Measurements from ENCODE around the gene ELL.

Gene ELL

GRCh38 chr19:18457483-18458331 is 64.2 kb downstream of the ELL start:
- Histone ChIP-seq H3K9me3 (ENCODE audit: control insufficient read depth in 1 of 2, low read length in 2 of 2) (no peaks in the 10 kb centered on the region), H3K4me1 (ENCODE audit: control insufficient read depth in 1 of 2, insufficient read depth in 2 of 2, low read length in 2 of 2) (peaks cover 12 to 21% of the 10 kb centered on the region in 2 donors), H3K27ac (ENCODE audit: low read depth, low read length) (no peak overlapping the region), H3K4me3 (ENCODE audit: low read depth in 1 of 2, low read length in 2 of 2) (no peak overlapping the region), H3K9ac (ENCODE audit: low read depth in 1 of 2, low read length in 2 of 2) (no peak overlapping the region), H3K27me3 (ENCODE audit: control insufficient read depth in 1 of 2, insufficient read depth in 2 of 2, low read length in 2 of 2) (no peaks in the 10 kb centered on the region), H3K36me3 (ENCODE audit: control insufficient read depth in 1 of 2, insufficient read depth in 2 of 2, low read length in 2 of 2) (peaks cover 26 to 52% of the 10 kb centered on the region in 2 donors)

- Histone ChIP-seq H3K9ac (ENCODE audit: low read depth in 1 of 2, low read length in 2 of 2) (no peak overlapping the region), H3K27me3 (ENCODE audit: control insufficient read depth in 1 of 2, insufficient read depth in 2 of 2, low read length in 2 of 2) (no peaks in the 10 kb centered on the region), H3K36me3 (ENCODE audit: control insufficient read depth in 1 of 2, insufficient read depth in 2 of 2, low read length in 2 of 2) (peaks cover 26 to 48% of the 10 kb centered on the region in 2 donors), H3K4me1 (ENCODE audit: control insufficient read depth in 1 of 2, insufficient read depth in 2 of 2, low read length in 2 of 2) (peaks cover 12 to 19% of the 10 kb centered on the region in 2 donors), H3K27ac (ENCODE audit: low read depth, low read length) (no peak overlapping the region), H3K4me3 (ENCODE audit: low read depth in 1 of 2, low read length in 2 of 2) (no peak overlapping the region), H3K9me3 (ENCODE audit: control insufficient read depth in 1 of 2, low read length in 2 of 2) (no peaks in the 10 kb centered on the region)
Observed at GRCh38 chr19:18456974-18457373, 64.9 kb downstream of the ELL start.

- Histone ChIP-seq H3K36me3 (ENCODE audit: control insufficient read depth in 1 of 2, insufficient read depth in 2 of 2, low read length in 2 of 2) (peaks cover 21 to 43% of the 10 kb centered on the region in 2 donors), H3K9me3 (ENCODE audit: control insufficient read depth in 1 of 2, low read length in 2 of 2) (no peaks in the 10 kb centered on the region), H3K4me3 (ENCODE audit: low read depth in 1 of 2, low read length in 2 of 2) (no peak overlapping the region), H3K27me3 (ENCODE audit: control insufficient read depth in 1 of 2, insufficient read depth in 2 of 2, low read length in 2 of 2) (no peaks in the 10 kb centered on the region), H3K9ac (ENCODE audit: low read depth in 1 of 2, low read length in 2 of 2) (no peak overlapping the region), H3K4me1 (ENCODE audit: control insufficient read depth in 1 of 2, insufficient read depth in 2 of 2, low read length in 2 of 2) (peaks cover 12 to 21% of the 10 kb centered on the region in 2 donors), H3K27ac (ENCODE audit: low read depth, low read length) (no peak overlapping the region)
Observed at GRCh38 chr19:18456279-18456678, 65.6 kb downstream of the ELL start.

- Histone ChIP-seq H3K9ac (ENCODE audit: low read depth in 1 of 2, low read length in 2 of 2) (no peak overlapping the region), H3K36me3 (ENCODE audit: control insufficient read depth in 1 of 2, insufficient read depth in 2 of 2, low read length in 2 of 2) (peaks cover 21 to 49% of the 10 kb centered on the region in 2 donors), H3K4me1 (ENCODE audit: control insufficient read depth in 1 of 2, insufficient read depth in 2 of 2, low read length in 2 of 2) (peaks cover 0 to 4% of the 10 kb centered on the region in 2 donors), H3K9me3 (ENCODE audit: control insufficient read depth in 1 of 2, low read length in 2 of 2) (no peaks in the 10 kb centered on the region), H3K4me3 (ENCODE audit: low read depth in 1 of 2, low read length in 2 of 2) (no peak overlapping the region), H3K27ac (ENCODE audit: low read depth, low read length) (no peak overlapping the region), H3K27me3 (ENCODE audit: control insufficient read depth in 1 of 2, insufficient read depth in 2 of 2, low read length in 2 of 2) (no peaks in the 10 kb centered on the region)
Observed at GRCh38 chr19:18453269-18454024, 68.4 kb downstream of the ELL start.

- H3K27ac ChIP-seq (ENCODE audit: low read depth, low read length), result no peak overlapping the region
Observed at GRCh38 chr19:18452386-18452785, 69.5 kb downstream of the ELL start.

GRCh38 chr19:18450931-18451836 is 70.7 kb downstream of the ELL start:
- no peak overlapping the region for H3K9ac ChIP-seq (ENCODE audit: low read depth in 1 of 2, low read length in 2 of 2)
- H3K27ac ChIP-seq (ENCODE audit: low read depth, low read length), result no peak overlapping the region
- peaks cover 15 to 47% of the 10 kb centered on the region in 2 donors for H3K36me3 ChIP-seq (ENCODE audit: control insufficient read depth in 1 of 2, insufficient read depth in 2 of 2, low read length in 2 of 2)
- no peaks in the 10 kb centered on the region for H3K9me3 ChIP-seq (ENCODE audit: control insufficient read depth in 1 of 2, low read length in 2 of 2)
- no peak overlapping the region for H3K4me3 ChIP-seq (ENCODE audit: low read depth in 1 of 2, low read length in 2 of 2)
- no peaks in the 10 kb centered on the region for H3K27me3 ChIP-seq (ENCODE audit: control insufficient read depth in 1 of 2, insufficient read depth in 2 of 2, low read length in 2 of 2)
- peaks cover 0 to 4% of the 10 kb centered on the region in 2 donors for H3K4me1 ChIP-seq (ENCODE audit: control insufficient read depth in 1 of 2, insufficient read depth in 2 of 2, low read length in 2 of 2)

More at GRCh38 chr19:18452386-18452785, 69.5 kb downstream of the ELL start:
- peaks cover 16 to 47% of the 10 kb centered on the region in 2 donors for H3K36me3 ChIP-seq (ENCODE audit: control insufficient read depth in 1 of 2, insufficient read depth in 2 of 2, low read length in 2 of 2)
- no peaks in the 10 kb centered on the region for H3K9me3 ChIP-seq (ENCODE audit: control insufficient read depth in 1 of 2, low read length in 2 of 2)
- H3K4me1 ChIP-seq (ENCODE audit: control insufficient read depth in 1 of 2, insufficient read depth in 2 of 2, low read length in 2 of 2), result peaks cover 0 to 4% of the 10 kb centered on the region in 2 donors
- no peak overlapping the region for H3K9ac ChIP-seq (ENCODE audit: low read depth in 1 of 2, low read length in 2 of 2)
- H3K4me3 ChIP-seq (ENCODE audit: low read depth in 1 of 2, low read length in 2 of 2), result no peak overlapping the region
- H3K27me3 ChIP-seq (ENCODE audit: control insufficient read depth in 1 of 2, insufficient read depth in 2 of 2, low read length in 2 of 2), result no peaks in the 10 kb centered on the region

- H3K9me3 ChIP-seq (ENCODE audit: control insufficient read depth in 1 of 2, low read length in 2 of 2), result no peaks in the 10 kb centered on the region
- H3K27me3 ChIP-seq (ENCODE audit: control insufficient read depth in 1 of 2, insufficient read depth in 2 of 2, low read length in 2 of 2), result no peaks in the 10 kb centered on the region
- peaks cover 15 to 53% of the 10 kb centered on the region in 2 donors for H3K36me3 ChIP-seq (ENCODE audit: control insufficient read depth in 1 of 2, insufficient read depth in 2 of 2, low read length in 2 of 2)
- H3K27ac ChIP-seq (ENCODE audit: low read depth, low read length), result no peak overlapping the region
- H3K9ac ChIP-seq (ENCODE audit: low read depth in 1 of 2, low read length in 2 of 2), result no peak overlapping the region
- H3K4me1 ChIP-seq (ENCODE audit: control insufficient read depth in 1 of 2, insufficient read depth in 2 of 2, low read length in 2 of 2), result peaks cover 0 to 4% of the 10 kb centered on the region in 2 donors
- no peak overlapping the region for H3K4me3 ChIP-seq (ENCODE audit: low read depth in 1 of 2, low read length in 2 of 2)
Observed at GRCh38 chr19:18450021-18450930, 71.6 kb downstream of the ELL start.

GRCh38 chr19:18449552-18449951 is 72.3 kb downstream of the ELL start:
- Histone ChIP-seq H3K36me3 (ENCODE audit: control insufficient read depth in 1 of 2, insufficient read depth in 2 of 2, low read length in 2 of 2) (peaks cover 18 to 57% of the 10 kb centered on the region in 2 donors), H3K27me3 (ENCODE audit: control insufficient read depth in 1 of 2, insufficient read depth in 2 of 2, low read length in 2 of 2) (no peaks in the 10 kb centered on the region), H3K9me3 (ENCODE audit: control insufficient read depth in 1 of 2, low read length in 2 of 2) (no peaks in the 10 kb centered on the region), H3K4me1 (ENCODE audit: control insufficient read depth in 1 of 2, insufficient read depth in 2 of 2, low read length in 2 of 2) (peaks cover 0 to 4% of the 10 kb centered on the region in 2 donors), H3K9ac (ENCODE audit: low read depth in 1 of 2, low read length in 2 of 2) (no peak overlapping the region), H3K27ac (ENCODE audit: low read depth, low read length) (no peak overlapping the region), H3K4me3 (ENCODE audit: low read depth in 1 of 2, low read length in 2 of 2) (no peak overlapping the region)

- Histone ChIP-seq H3K4me3 (ENCODE audit: low read depth in 1 of 2, low read length in 2 of 2) (no peak overlapping the region), H3K9me3 (ENCODE audit: control insufficient read depth in 1 of 2, low read length in 2 of 2) (no peaks in the 10 kb centered on the region), H3K27me3 (ENCODE audit: control insufficient read depth in 1 of 2, insufficient read depth in 2 of 2, low read length in 2 of 2) (no peaks in the 10 kb centered on the region), H3K27ac (ENCODE audit: low read depth, low read length) (no peak overlapping the region), H3K4me1 (ENCODE audit: control insufficient read depth in 1 of 2, insufficient read depth in 2 of 2, low read length in 2 of 2) (peaks cover 0 to 7% of the 10 kb centered on the region in 2 donors), H3K36me3 (ENCODE audit: control insufficient read depth in 1 of 2, insufficient read depth in 2 of 2, low read length in 2 of 2) (peaks cover 29 to 69% of the 10 kb centered on the region in 2 donors), H3K9ac (ENCODE audit: low read depth in 1 of 2, low read length in 2 of 2) (no peak overlapping the region)
Observed at GRCh38 chr19:18446811-18447359, 75.0 kb downstream of the ELL start.
